ENCODE data around the gene SALL1. TPM values are rescaled to one million over a fixed set of nuclear protein-coding genes. Genes with fewer than 3 reads are reported as not detected.

The SALL1 gene
- total and polyA plus RNA-seq, 2 of the 4 experiments (the other 2 are of a cell fraction), result 0.90 to 5.2 TPM

- Histone ChIP-seq H3K36me3 (ENCODE audit: control insufficient read depth, insufficient read depth, low read length) (no peaks in the 10 kb centered on the region), H4K8ac (ENCODE audit: low read depth in 2 of 2, low read length in 2 of 2) (peak overlapping the region; percentile 52 to 60; a peak in 2 of 4 replicates), H3K9ac (ENCODE audit: low read depth, low read length) (peak overlapping the region; percentile 13; the same call in 1 of the 2 replicates), H3K4me3 (ENCODE audit: insufficient read depth, low read depth, low read length) (no peak overlapping the region), H3K18ac (ENCODE audit: low read depth, low read length) (peak overlapping the region; percentile 68; the same call in 1 of the 2 replicates), H4K20me1 (ENCODE audit: insufficient read depth, low read length) (0 out of 2 replicates have a peak, but pooled peaks cover 5% of the 10 kb centered on the region), H3K9me1 (ENCODE audit: insufficient read depth, low read length) (peaks cover 3% of the 10 kb centered on the region; the same call in 1 of the 2 replicates), H3K4me2 (ENCODE audit: low read depth, low read length) (no peak overlapping the region), H3K4me1 (ENCODE audit: control insufficient read depth, insufficient read depth, low read length) (peaks cover 12% of the 10 kb centered on the region), H3K23ac (ENCODE audit: low read depth, low read length) (0 out of 2 replicates have a peak overlapping the region, but pooled peaks have one; percentile 70), H2BK20ac (ENCODE audit: low read depth, low read length) (no peak overlapping the region), H3K4ac (ENCODE audit: low read depth, low read length) (peak overlapping the region; percentile 37), H3K14ac (replicated peaks; ENCODE audit: low read depth, low read length) (peak overlapping the region; percentile 34; the same call in 1 of the 2 replicates), H3K9me3 (ENCODE audit: control insufficient read depth, insufficient read depth, low read length) (no peaks in the 10 kb centered on the region), H3K56ac (ENCODE audit: extremely low read depth, insufficient read depth, low read length) (no peak overlapping the region), H4K5ac (ENCODE audit: low read depth, low read length) (peak overlapping the region; percentile 42; the same call in 1 of the 2 replicates), H3K27me3 (ENCODE audit: control insufficient read depth, insufficient read depth, low read length) (peaks cover 3% of the 10 kb centered on the region; the same call in 1 of the 2 replicates), H3K27ac (ENCODE audit: insufficient read depth, low read length) (peak overlapping the region; percentile 4; the same call in 1 of the 2 replicates), H2BK120ac (ENCODE audit: low read depth, low read length) (peak overlapping the region; percentile 56), H2AFZ (replicated peaks; ENCODE audit: low read length, poor library complexity) (no peak overlapping the region), H2AK9ac (replicated peaks; ENCODE audit: low read depth, low read length, poor library complexity) (no peak overlapping the region), H2BK15ac (ENCODE audit: low read depth, low read length) (no peak overlapping the region), H4K91ac (ENCODE audit: insufficient read depth, low read depth, low read length) (0 out of 2 replicates have a peak overlapping the region, but pooled peaks have one; percentile 19), H2AK5ac (ENCODE audit: low read depth, low read length) (no peak overlapping the region), H3K79me1 (ENCODE audit: low read depth in 1 of 2, low read length in 2 of 2) (peaks cover 17 to 37% of the 10 kb centered on the region in 2 experiments), H2BK5ac (ENCODE audit: low read depth, low read length, poor library complexity, severe bottlenecking) (peak overlapping the region; percentile 57)
- dilution Hi-C loops (cut with HindIII; ENCODE audit: low sequenced_read_pairs, unreplicated experiment) (no loop called here), intact Hi-C loops (cut with micrococcal nuclease) (loop anchor here (10.0 kb wide), 2 partner anchors 167 to 237 kb away; no protein-coding TSS in a partner anchor), in situ Hi-C loops (cut with MboI; ENCODE audit: low sequenced_read_pairs) (no loop called here)
- ChIA-PET POLR2A (ENCODE audit: unreplicated experiment) (no interaction called here), CTCF (no interaction called here)
- no peak for ATAC-seq (ENCODE audit: low read depth)
- BruUV-seq (replicated peaks), result no TSS peak
- TF ChIP-seq SMC3 (IDR thresholded peaks at IDR 0.05; ENCODE audit: low read depth, low read length) (no peak), BHLHE40 (IDR thresholded peaks at IDR 0.05; ENCODE audit: low read depth, low read length) (no peak), NFE2L2 (IDR thresholded peaks at IDR 0.05; ENCODE audit: low read depth, low read length) (no peak), USF2 (IDR thresholded peaks at IDR 0.05; ENCODE audit: low read depth, low read length) (no peak), MAFK (IDR thresholded peaks at IDR 0.05; ENCODE audit: low read depth, low read length) (no peak), CEBPB (IDR thresholded peaks at IDR 0.05; ENCODE audit: low read depth, low read length) (no peak), RFX5 (IDR thresholded peaks at IDR 0.05; ENCODE audit: low read depth, low read length) (no peak), RCOR1 (IDR thresholded peaks at IDR 0.05; ENCODE audit: insufficient replicate concordance, low read length) (no peak)
- TF ChIP-seq, protein P1, sequence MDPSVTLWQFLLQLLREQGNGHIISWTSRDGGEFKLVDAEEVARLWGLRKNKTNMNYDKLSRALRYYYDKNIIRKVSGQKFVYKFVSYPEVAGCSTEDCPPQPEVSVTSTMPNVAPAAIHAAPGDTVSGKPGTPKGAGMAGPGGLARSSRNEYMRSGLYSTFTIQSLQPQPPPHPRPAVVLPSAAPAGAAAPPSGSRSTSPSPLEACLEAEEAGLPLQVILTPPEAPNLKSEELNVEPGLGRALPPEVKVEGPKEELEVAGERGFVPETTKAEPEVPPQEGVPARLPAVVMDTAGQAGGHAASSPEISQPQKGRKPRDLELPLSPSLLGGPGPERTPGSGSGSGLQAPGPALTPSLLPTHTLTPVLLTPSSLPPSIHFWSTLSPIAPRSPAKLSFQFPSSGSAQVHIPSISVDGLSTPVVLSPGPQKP (IDR thresholded peaks at IDR 0.05; ENCODE audit: borderline replicate concordance, low read depth, low read length), result no peak
- TF ChIP-seq, protein P2, sequence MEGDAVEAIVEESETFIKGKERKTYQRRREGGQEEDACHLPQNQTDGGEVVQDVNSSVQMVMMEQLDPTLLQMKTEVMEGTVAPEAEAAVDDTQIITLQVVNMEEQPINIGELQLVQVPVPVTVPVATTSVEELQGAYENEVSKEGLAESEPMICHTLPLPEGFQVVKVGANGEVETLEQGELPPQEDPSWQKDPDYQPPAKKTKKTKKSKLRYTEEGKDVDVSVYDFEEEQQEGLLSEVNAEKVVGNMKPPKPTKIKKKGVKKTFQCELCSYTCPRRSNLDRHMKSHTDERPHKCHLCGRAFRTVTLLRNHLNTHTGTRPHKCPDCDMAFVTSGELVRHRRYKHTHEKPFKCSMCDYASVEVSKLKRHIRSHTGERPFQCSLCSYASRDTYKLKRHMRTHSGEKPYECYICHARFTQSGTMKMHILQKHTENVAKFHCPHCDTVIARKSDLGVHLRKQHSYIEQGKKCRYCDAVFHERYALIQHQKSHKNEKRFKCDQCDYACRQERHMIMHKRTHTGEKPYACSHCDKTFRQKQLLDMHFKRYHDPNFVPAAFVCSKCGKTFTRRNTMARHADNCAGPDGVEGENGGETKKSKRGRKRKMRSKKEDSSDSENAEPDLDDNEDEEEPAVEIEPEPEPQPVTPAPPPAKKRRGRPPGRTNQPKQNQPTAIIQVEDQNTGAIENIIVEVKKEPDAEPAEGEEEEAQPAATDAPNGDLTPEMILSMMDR (conservative IDR thresholded peaks at IDR 0.05; ENCODE audit: low read depth, low read length), result no peak
- DNase-seq, result no peak
- whole genome bisulfite sequencing, 2 experiments (ENCODE audit: extremely low coverage in 2 of 2, insufficient read length in 1 of 2), result no CpG with 5 or more reads among the region's 2 CpGs
Observed at GRCh38 chr16:51157698-51158097, 6.6 kb upstream of the SALL1 start.
